ENCODE results near the gene KIAA1755. TPM values are rescaled to one million over a fixed set of nuclear protein-coding genes. Genes with fewer than 3 reads are reported as not detected.

KIAA1755 gene
- total RNA-seq, 1 donor from 2014 or later: 1.6 TPM

GRCh38 chr20:38197217-38197616 is 63.3 kb downstream of the KIAA1755 start:
- H3K4me1 Mint-ChIP-seq (ENCODE audit: low read depth, unreplicated experiment): peaks cover 2% of the 10 kb centered on the region
- DNase-seq: no peak
- H3K27ac Mint-ChIP-seq (ENCODE audit: unreplicated experiment): no peak overlapping the region
- H3K9me3 Mint-ChIP-seq (ENCODE audit: unreplicated experiment): peaks cover 4% of the 10 kb centered on the region
- H3K27me3 Mint-ChIP-seq (ENCODE audit: unreplicated experiment): peaks cover 3% of the 10 kb centered on the region
- H3K36me3 Mint-ChIP-seq (ENCODE audit: unreplicated experiment): peaks cover 5% of the 10 kb centered on the region
- H3K4me3 Mint-ChIP-seq (ENCODE audit: unreplicated experiment): peak overlapping the region; percentile 25
- no peak for TF ChIP-seq CTCF (IDR thresholded peaks at IDR 0.05; ENCODE audit: partially characterized antibody, unreplicated experiment)

GRCh38 chr20:38196592-38196991 is 63.9 kb downstream of the KIAA1755 start:
- peaks cover 4% of the 10 kb centered on the region for H3K9me3 Mint-ChIP-seq (ENCODE audit: unreplicated experiment)
- no peak overlapping the region for H3K4me3 Mint-ChIP-seq (ENCODE audit: unreplicated experiment)
- H3K27me3 Mint-ChIP-seq (ENCODE audit: unreplicated experiment): peaks cover 3% of the 10 kb centered on the region
- peaks cover 5% of the 10 kb centered on the region for H3K36me3 Mint-ChIP-seq (ENCODE audit: unreplicated experiment)
- peaks cover 2% of the 10 kb centered on the region for H3K4me1 Mint-ChIP-seq (ENCODE audit: low read depth, unreplicated experiment)
- DNase-seq: peak; percentile 42
- TF ChIP-seq CTCF (IDR thresholded peaks at IDR 0.05; ENCODE audit: partially characterized antibody, unreplicated experiment): no peak
- H3K27ac Mint-ChIP-seq (ENCODE audit: unreplicated experiment): no peak overlapping the region

- H3K4me1 Mint-ChIP-seq (ENCODE audit: low read depth, unreplicated experiment): peaks cover 2% of the 10 kb centered on the region
- no peak for DNase-seq
- H3K9me3 Mint-ChIP-seq (ENCODE audit: unreplicated experiment): peaks cover 4% of the 10 kb centered on the region
- H3K27ac Mint-ChIP-seq (ENCODE audit: unreplicated experiment): no peak overlapping the region
- H3K36me3 Mint-ChIP-seq (ENCODE audit: unreplicated experiment): peaks cover 5% of the 10 kb centered on the region
- TF ChIP-seq CTCF (IDR thresholded peaks at IDR 0.05; ENCODE audit: partially characterized antibody, unreplicated experiment): no peak
- H3K27me3 Mint-ChIP-seq (ENCODE audit: unreplicated experiment): peaks cover 3% of the 10 kb centered on the region
- no peak overlapping the region for H3K4me3 Mint-ChIP-seq (ENCODE audit: unreplicated experiment)
Observed at GRCh38 chr20:38196076-38196475, 64.5 kb downstream of the KIAA1755 start.

GRCh38 chr20:38195521-38195920 is 65.0 kb downstream of the KIAA1755 start:
- TF ChIP-seq CTCF (IDR thresholded peaks at IDR 0.05; ENCODE audit: partially characterized antibody, unreplicated experiment): no peak
- H3K27ac Mint-ChIP-seq (ENCODE audit: unreplicated experiment): no peak overlapping the region

GRCh38 chr20:38194971-38195504 is 65.5 kb downstream of the KIAA1755 start:
- H3K36me3 Mint-ChIP-seq (ENCODE audit: unreplicated experiment): peaks cover 5% of the 10 kb centered on the region

More at GRCh38 chr20:38195521-38195920, 65.0 kb downstream of the KIAA1755 start:
- Mint-ChIP-seq H3K36me3 (ENCODE audit: unreplicated experiment) (peaks cover 5% of the 10 kb centered on the region), H3K27me3 (ENCODE audit: unreplicated experiment) (peaks cover 3% of the 10 kb centered on the region), H3K4me1 (ENCODE audit: low read depth, unreplicated experiment) (peaks cover 2% of the 10 kb centered on the region), H3K9me3 (ENCODE audit: unreplicated experiment) (peaks cover 4% of the 10 kb centered on the region), H3K4me3 (ENCODE audit: unreplicated experiment) (no peak overlapping the region)
- DNase-seq: no peak

More at GRCh38 chr20:38194971-38195504, 65.5 kb downstream of the KIAA1755 start:
- Mint-ChIP-seq H3K9me3 (ENCODE audit: unreplicated experiment) (peaks cover 4% of the 10 kb centered on the region), H3K4me3 (ENCODE audit: unreplicated experiment) (no peak overlapping the region), H3K27ac (ENCODE audit: unreplicated experiment) (no peak overlapping the region), H3K27me3 (ENCODE audit: unreplicated experiment) (peaks cover 3% of the 10 kb centered on the region), H3K4me1 (ENCODE audit: low read depth, unreplicated experiment) (peaks cover 2% of the 10 kb centered on the region)
- no peak for TF ChIP-seq CTCF (IDR thresholded peaks at IDR 0.05; ENCODE audit: partially characterized antibody, unreplicated experiment)
- no peak for DNase-seq
